ENCODE results near the gene CDH12. TPM values are rescaled to one million over a fixed set of nuclear protein-coding genes. Genes with fewer than 3 reads are reported as not detected.

Gene CDH12
- total RNA-seq, 2 donors from 2014 or later: 0.90 to 1.9 TPM

- H3K27ac Mint-ChIP-seq: no peak overlapping the region
- H3K27me3 ChIP-seq (ENCODE audit: control insufficient read depth, insufficient read depth, low read length, poor library complexity, severe bottlenecking): no peaks in the 10 kb centered on the region
- H3K4me1 Mint-ChIP-seq: peaks cover 8% of the 10 kb centered on the region
- H3K9ac ChIP-seq (ENCODE audit: extremely low read depth, low read length, poor library complexity, severe bottlenecking): no peak overlapping the region
- TF ChIP-seq CTCF (conservative IDR thresholded peaks at IDR 0.05): no peak
- no peak overlapping the region for H3K4me3 ChIP-seq (ENCODE audit: low read length)
- H3K4me1 ChIP-seq (ENCODE audit: control insufficient read depth, insufficient read depth, low read length): no peaks in the 10 kb centered on the region
- H3K36me3 ChIP-seq (ENCODE audit: control insufficient read depth, insufficient read depth, low read length): no peaks in the 10 kb centered on the region
- no peaks in the 10 kb centered on the region for H3K9me3 ChIP-seq (ENCODE audit: control insufficient read depth, low read length)
- H3K36me3 Mint-ChIP-seq (ENCODE audit: low read depth): no peaks in the 10 kb centered on the region
- no peak for DNase-seq
- H3K27me3 Mint-ChIP-seq (ENCODE audit: insufficient read depth): no peaks in the 10 kb centered on the region
- H3K4me3 Mint-ChIP-seq: no peak overlapping the region
- no peak overlapping the region for H3K27ac ChIP-seq (ENCODE audit: low read depth, low read length)
- no peaks in the 10 kb centered on the region for H3K9me3 Mint-ChIP-seq
Observed at GRCh38 chr5:22554475-22554874, 298.7 kb downstream of the CDH12 start.

- Mint-ChIP-seq H3K4me1 (no peaks in the 10 kb centered on the region), H3K27me3 (ENCODE audit: insufficient read depth) (no peaks in the 10 kb centered on the region), H3K4me3 (no peak overlapping the region), H3K9me3 (no peaks in the 10 kb centered on the region), H3K27ac (no peak overlapping the region), H3K36me3 (ENCODE audit: low read depth) (no peaks in the 10 kb centered on the region)
- DNase-seq: no peak
- Histone ChIP-seq H3K9ac (ENCODE audit: extremely low read depth, low read length, poor library complexity, severe bottlenecking) (no peak overlapping the region), H3K9me3 (ENCODE audit: control insufficient read depth, low read length) (no peaks in the 10 kb centered on the region), H3K36me3 (ENCODE audit: control insufficient read depth, insufficient read depth, low read length) (no peaks in the 10 kb centered on the region), H3K27ac (ENCODE audit: low read depth, low read length) (no peak overlapping the region), H3K4me3 (ENCODE audit: low read length) (no peak overlapping the region), H3K27me3 (ENCODE audit: control insufficient read depth, insufficient read depth, low read length, poor library complexity, severe bottlenecking) (no peaks in the 10 kb centered on the region), H3K4me1 (ENCODE audit: control insufficient read depth, insufficient read depth, low read length) (no peaks in the 10 kb centered on the region)
- 85 to 90% methylated on average over 3 to 4 of the region's 4 CpGs for WGBS, 2 experiments (ENCODE audit: insufficient coverage in 1 of 2, insufficient read length in 1 of 2)
- no peak for TF ChIP-seq CTCF (conservative IDR thresholded peaks at IDR 0.05)
Observed at GRCh38 chr5:22549876-22550671, 303.1 kb downstream of the CDH12 start.

GRCh38 chr5:22542340-22542739 is 310.8 kb downstream of the CDH12 start:
- H3K27ac ChIP-seq (ENCODE audit: low read depth, low read length): no peak overlapping the region
- H3K4me3 ChIP-seq (ENCODE audit: low read length): no peak overlapping the region
- peaks cover 3% of the 10 kb centered on the region for H3K4me1 ChIP-seq (ENCODE audit: control insufficient read depth, insufficient read depth, low read length)
- H3K36me3 ChIP-seq (ENCODE audit: control insufficient read depth, insufficient read depth, low read length): no peaks in the 10 kb centered on the region
- Mint-ChIP-seq H3K4me1 (no peaks in the 10 kb centered on the region), H3K27ac (no peak overlapping the region), H3K27me3 (ENCODE audit: insufficient read depth) (no peaks in the 10 kb centered on the region), H3K4me3 (no peak overlapping the region), H3K36me3 (ENCODE audit: low read depth) (peaks cover 4% of the 10 kb centered on the region), H3K9me3 (peaks cover 24% of the 10 kb centered on the region)
- 87% methylated on average over 1 of the region's 1 CpG; no CpG with 5 or more reads in 1 of the 2 experiments for WGBS, 2 experiments (ENCODE audit: insufficient coverage in 1 of 2, insufficient read length in 1 of 2)
- DNase-seq: no peak
- no peaks in the 10 kb centered on the region for H3K27me3 ChIP-seq (ENCODE audit: control insufficient read depth, insufficient read depth, low read length, poor library complexity, severe bottlenecking)
- no peak overlapping the region for H3K9ac ChIP-seq (ENCODE audit: extremely low read depth, low read length, poor library complexity, severe bottlenecking)
- TF ChIP-seq CTCF (conservative IDR thresholded peaks at IDR 0.05): no peak
- peaks cover 18% of the 10 kb centered on the region for H3K9me3 ChIP-seq (ENCODE audit: control insufficient read depth, low read length)

Data from endodermal cell (in vitro differentiated cells).